WTC11 (cell line): ENCODE results near the gene PAK1.

Source experiments
- ATF2 ChIP-seq: sonication (generic); formaldehyde crosslinking; IDR thresholded peaks from 2 replicates; pipeline ENCODE4 v1.8.1; 2022; ENCODE audit warnings: low read depth, missing genetic modification reagents, borderline replicate concordance
- CREB1 ChIP-seq: sonication (generic); formaldehyde crosslinking; IDR thresholded peaks from 2 replicates; pipeline ENCODE4 v1.8.0; 2023; ENCODE audit warnings: mild to moderate bottlenecking, missing genetic modification reagents
- CTCF ChIP-seq: fragments of 200-600 bp; IDR thresholded peaks from 2 replicates; pipeline ENCODE4 v1.8.0; 2022; ENCODE audit warnings: antibody characterized with exemption
- E2F1 ChIP-seq: sonication (generic); formaldehyde crosslinking; IDR thresholded peaks from 2 replicates; pipeline ENCODE4 v1.8.0; 2022; ENCODE audit warnings: mild to moderate bottlenecking, missing genetic modification reagents
- JUN ChIP-seq: sonication (generic); formaldehyde crosslinking; IDR thresholded peaks from 2 replicates; pipeline ENCODE4 v1.8.0; 2023; ENCODE audit warnings: mild to moderate bottlenecking, missing genetic modification reagents
- NR3C1 ChIP-seq: sonication (generic); formaldehyde crosslinking; conservative IDR thresholded peaks from 2 replicates; pipeline ENCODE4 v1.8.1; 2023; ENCODE audit warnings: low read depth, mild to moderate bottlenecking, missing genetic modification reagents
- PREB ChIP-seq: sonication (generic); formaldehyde crosslinking; IDR thresholded peaks from 2 replicates; pipeline ENCODE4 v1.8.1; 2022; ENCODE audit warnings: mild to moderate bottlenecking, missing genetic modification reagents, moderate library complexity, borderline replicate concordance
- STAT6 ChIP-seq: sonication (generic); formaldehyde crosslinking; conservative IDR thresholded peaks from 2 replicates; pipeline ENCODE4 v1.8.1; 2023; ENCODE audit warnings: mild to moderate bottlenecking, low read depth, missing genetic modification reagents, moderate library complexity
- TEAD1 ChIP-seq: sonication (generic); formaldehyde crosslinking; IDR thresholded peaks from 2 replicates; pipeline ENCODE4 v1.8.0; 2022; ENCODE audit warnings: mild to moderate bottlenecking, missing genetic modification reagents
- ZNF317 ChIP-seq: sonication (generic); formaldehyde crosslinking; IDR thresholded peaks from 2 replicates; pipeline ENCODE4 v1.8.1; 2023; ENCODE audit warnings: low read depth, mild to moderate bottlenecking, moderate library complexity, missing genetic modification reagents, borderline replicate concordance
- TF ChIP-seq, protein P1 (sequence below): sonication (generic); formaldehyde crosslinking; IDR thresholded peaks from 2 replicates; pipeline ENCODE4 v1.8.1; 2023; ENCODE audit warnings: mild to moderate bottlenecking, missing genetic modification reagents, moderate library complexity

GRCh38 chr11:77371646-77372045 lies 102.2 kb downstream of the PAK1 start:
- no peak for TF ChIP-seq STAT6 (CRISPR knock-in tag)
- no peak for TF ChIP-seq CREB1 (CRISPR knock-in tag)
- TF ChIP-seq ZNF317 (CRISPR knock-in tag) = no peak
- no peak for TF ChIP-seq CTCF
- TF ChIP-seq E2F1 = no peak
- no peak for TF ChIP-seq TEAD1 (CRISPR knock-in tag)
- TF ChIP-seq ATF2 (CRISPR knock-in tag) = no peak
- no peak for TF ChIP-seq JUN
- no peak for TF ChIP-seq PREB
- TF ChIP-seq, protein P1, sequence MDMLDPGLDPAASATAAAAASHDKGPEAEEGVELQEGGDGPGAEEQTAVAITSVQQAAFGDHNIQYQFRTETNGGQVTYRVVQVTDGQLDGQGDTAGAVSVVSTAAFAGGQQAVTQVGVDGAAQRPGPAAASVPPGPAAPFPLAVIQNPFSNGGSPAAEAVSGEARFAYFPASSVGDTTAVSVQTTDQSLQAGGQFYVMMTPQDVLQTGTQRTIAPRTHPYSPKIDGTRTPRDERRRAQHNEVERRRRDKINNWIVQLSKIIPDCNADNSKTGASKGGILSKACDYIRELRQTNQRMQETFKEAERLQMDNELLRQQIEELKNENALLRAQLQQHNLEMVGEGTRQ (CRISPR knock-in tag) = no peak
- no peak for TF ChIP-seq NR3C1
